ENCODE results near the gene IL25. TPM values are rescaled to one million over a fixed set of nuclear protein-coding genes. Genes with fewer than 3 reads are reported as not detected.

Gene IL25
- total and polyA plus RNA-seq, 10 of the 15 experiments (the other 5 are each of a cell fraction or from before 2014, with no cell fraction given), result not detected

GRCh38 chr14:23403139-23403438, 30.5 kb downstream of the IL25 start (continued):
- TF ChIP-seq BCLAF1 (IDR thresholded peaks at IDR 0.05), result no peak
- no peak for TF ChIP-seq JUND (IDR thresholded peaks at IDR 0.05; ENCODE audit: low read depth, low read length)
- no peak for TF ChIP-seq CBX3 (IDR thresholded peaks at IDR 0.05; ENCODE audit: borderline replicate concordance, low read depth)

GRCh38 chr14:23403908-23404307, 31.3 kb downstream of the IL25 start:
- in situ Hi-C loops (cut with MboI) (no loop called here), intact Hi-C loops (cut with micrococcal nuclease; ENCODE audit: unreplicated experiment) (no loop called here)
- Histone ChIP-seq H3K27me3 (replicated peaks in 1 of 2; ENCODE audit: control insufficient read depth in 2 of 2, insufficient read depth in 2 of 2, low read length in 1 of 2) (peaks cover 0 to 3% of the 10 kb centered on the region in 2 experiments; a peak in 3 of 4 replicates), H3K4me3 (no peak overlapping the region), H4K20me1 (ENCODE audit: control insufficient read depth, insufficient read depth) (no peaks in the 10 kb centered on the region), H3K9ac (ENCODE audit: control insufficient read depth, insufficient read depth, low read length) (no peak overlapping the region), H3K79me2 (ENCODE audit: control insufficient read depth, insufficient read depth, low read length) (no peaks in the 10 kb centered on the region), H3K27ac (ENCODE audit: control insufficient read depth, insufficient read depth) (no peak overlapping the region), H3K4me2 (ENCODE audit: control insufficient read depth, insufficient read depth) (no peak overlapping the region), H3K9me3 (replicated peaks; ENCODE audit: control insufficient read depth, insufficient read depth, low read length) (no peaks in the 10 kb centered on the region), H3K36me3 (ENCODE audit: control insufficient read depth in 2 of 2, insufficient read depth in 2 of 2, low read length in 1 of 2) (no peaks in the 10 kb centered on the region), H3K4me1 (ENCODE audit: control insufficient read depth, insufficient read depth, low read length) (no peaks in the 10 kb centered on the region), H2AFZ (ENCODE audit: control insufficient read depth, low read depth, low read length) (no peak overlapping the region)
- ChIA-PET POLR2A (no interaction called here), RAD21 (ENCODE audit: unreplicated experiment) (no interaction called here), CTCF (no interaction called here), SMC1A (ENCODE audit: uncharacterized antibody, unreplicated experiment) (no interaction called here)
- ATAC-seq, result no peak
- DNase-seq (ENCODE audit: low read depth, low spot score), result no peak
- no TSS peak for BruUV-seq (replicated peaks)
- 15% methylated on average over 4 of the region's 4 CpGs for WGBS (ENCODE audit: insufficient coverage, insufficient replicate concordance, low lambda C conversion rate, missing lambda C conversion rate)
- FAIRE-seq, result no peak
- TF ChIP-seq NRF1 (conservative IDR thresholded peaks at IDR 0.05; ENCODE audit: low read depth, low read length), result no peak
- TF ChIP-seq RUNX3 (IDR thresholded peaks at IDR 0.05; ENCODE audit: low read length), result no peak
- TF ChIP-seq CHD4 (IDR thresholded peaks at IDR 0.05), result no peak
- no peak for TF ChIP-seq CBX5 (IDR thresholded peaks at IDR 0.05; ENCODE audit: low read depth)
- no peak for TF ChIP-seq STAT3 (IDR thresholded peaks at IDR 0.05; ENCODE audit: low read depth, low read length)
- no peak for TF ChIP-seq NKRF (conservative IDR thresholded peaks at IDR 0.05)
- TF ChIP-seq ELK1 (IDR thresholded peaks at IDR 0.05; ENCODE audit: low read depth, low read length), result no peak
- no peak for TF ChIP-seq ZNF622 (IDR thresholded peaks at IDR 0.05)
- no peak for TF ChIP-seq ZBTB4 (CRISPR knock-in tag; IDR thresholded peaks at IDR 0.05)

All from GM12878 (cell line).